Heart left ventricle (tissue), 13 donors: ENCODE measurements around the gene FAM98C.

Experiments used
- CTCF ChIP-seq, 12 donors: fragments of 200-600 bp; sonication (generic) in 4 of 12; IDR thresholded peaks; one replicate each; pipeline versions ENCODE4 v1.5.0 to v1.8.0; 2018 to 2022; ENCODE audit warnings: antibody characterized with exemption in 12 of 12, mild to moderate bottlenecking in 5 of 12
- POLR2A ChIP-seq, 2 donors: fragments of 450-650 bp; IDR thresholded peaks; one replicate each; pipeline ENCODE4 v1.6.1; 2017; ENCODE audit warnings: antibody characterized with exemption in 2 of 2, mild to moderate bottlenecking in 2 of 2, moderate library complexity in 2 of 2
- donor health status: ischemic (EF 13 %, LVEDD 7.1; RV severe dilation, severe dysfunction).
- donor health status: DM: no; HTN: yes; CAD: no.
- donor health status: DM: no; HTN: no; CAD: no.
- donor health status: ischemic (EF 25% LVEDD 6.9; RV normal size, moderate dysfunction).
- donor health status: ischemic (EF 25% LVEDD 5.7; RV mildly dilated, moderate dysfunction).
- donor health status: ischemic (EF 35%, LVEDD 5.7; RV mildly dilated, moderate dysfunction).
- donor health status: nonischemic (EF 11% LVEDD 7.7; RV severe dilation, severe dysfunction).
- donor health status: DM: yes; HTN: yes; CAD: no.
- donor health status: PGD.
- donor health status: ischemic (EF 29% LVEDD 5.4; RV normal size, mild dysfunction).
- donor health status: nonischemic (EF 23%, LVEDD 6.1; RV moderate dilation, normal function).

- TF ChIP-seq CTCF (IDR thresholded peaks at IDR 0.05): no peak
- no peak for TF ChIP-seq POLR2A (IDR thresholded peaks at IDR 0.05)
These were observed 41.9 kb upstream of the FAM98C start for GRCh38 chr19:38360839-38361631.
